Keratinocyte (primary cell): ENCODE results near the gene LIN52.

ENCODE experiments used
- EZH2 ChIP-seq: IDR thresholded peaks from one replicate; pipeline ENCODE4 v1.6.1; 2012; ENCODE audit warnings: inconsistent platforms, mild to moderate bottlenecking, low read length, moderate library complexity
- TF ChIP-seq, protein P1 (sequence below), 3 experiments: IDR thresholded peaks in 1 of 3; conservative IDR thresholded peaks in 1 of 3; optimal IDR thresholded peaks in 1 of 3; 2 replicates in 2 of 3; 3 replicates in 1 of 3; pipeline versions ENCODE3 to v1.5.1; 2011; ENCODE audit warnings: low read length in 3 of 3, mild to moderate bottlenecking in 3 of 3, moderate library complexity in 2 of 3, control low read depth in 1 of 3, inconsistent platforms in 1 of 3; ENCODE audit not compliant: insufficient read depth in 2 of 3; ENCODE audit errors: extremely low read depth in 1 of 3

DNA sequence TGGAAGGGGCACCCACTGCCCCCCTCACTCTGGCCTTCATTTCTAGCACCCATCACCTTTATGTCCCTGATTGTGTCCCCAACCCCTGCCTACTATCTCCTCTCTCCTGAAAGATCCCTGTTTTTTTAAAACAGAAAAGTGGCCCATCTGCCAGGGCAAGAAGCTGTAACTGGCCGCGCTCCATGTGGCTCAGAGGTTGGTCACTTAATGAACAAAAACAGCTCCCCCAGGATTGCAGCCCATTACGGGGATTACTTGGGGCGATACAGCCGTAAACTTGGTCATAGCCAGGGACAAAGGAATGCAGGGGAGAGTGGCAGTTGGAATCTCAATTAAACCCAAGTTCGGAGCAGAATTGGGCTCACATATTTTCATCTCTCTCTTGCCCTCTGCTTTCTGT, 119.7 kb downstream of the LIN52 start:
- TF ChIP-seq, protein P1, sequence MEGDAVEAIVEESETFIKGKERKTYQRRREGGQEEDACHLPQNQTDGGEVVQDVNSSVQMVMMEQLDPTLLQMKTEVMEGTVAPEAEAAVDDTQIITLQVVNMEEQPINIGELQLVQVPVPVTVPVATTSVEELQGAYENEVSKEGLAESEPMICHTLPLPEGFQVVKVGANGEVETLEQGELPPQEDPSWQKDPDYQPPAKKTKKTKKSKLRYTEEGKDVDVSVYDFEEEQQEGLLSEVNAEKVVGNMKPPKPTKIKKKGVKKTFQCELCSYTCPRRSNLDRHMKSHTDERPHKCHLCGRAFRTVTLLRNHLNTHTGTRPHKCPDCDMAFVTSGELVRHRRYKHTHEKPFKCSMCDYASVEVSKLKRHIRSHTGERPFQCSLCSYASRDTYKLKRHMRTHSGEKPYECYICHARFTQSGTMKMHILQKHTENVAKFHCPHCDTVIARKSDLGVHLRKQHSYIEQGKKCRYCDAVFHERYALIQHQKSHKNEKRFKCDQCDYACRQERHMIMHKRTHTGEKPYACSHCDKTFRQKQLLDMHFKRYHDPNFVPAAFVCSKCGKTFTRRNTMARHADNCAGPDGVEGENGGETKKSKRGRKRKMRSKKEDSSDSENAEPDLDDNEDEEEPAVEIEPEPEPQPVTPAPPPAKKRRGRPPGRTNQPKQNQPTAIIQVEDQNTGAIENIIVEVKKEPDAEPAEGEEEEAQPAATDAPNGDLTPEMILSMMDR (optimal IDR thresholded peaks at IDR 0.05 in 1 of 3, IDR thresholded peaks at IDR 0.05 in 1 of 3, conservative IDR thresholded peaks at IDR 0.05 in 1 of 3; ENCODE audit: extremely low read depth in 1 of 3, insufficient read depth in 2 of 3, low read length in 3 of 3): no peak
- no peak for TF ChIP-seq EZH2
